Karpas-422 (cell line): ENCODE data around the gene CNTROB. TPM values are rescaled to one million over a fixed set of nuclear protein-coding genes. Genes with fewer than 3 reads are reported as not detected.

ENCODE experiments used
- DNase-seq: peaks from one replicate; pipeline ENCODE4 v3.0.0-alpha.2; 2015
- H2AFZ ChIP-seq: fragments of 200-600 bp; sonication (generic); 2 replicates; pipeline ENCODE4 v1.6.1; 2014; ENCODE audit warnings: antibody characterized with exemption, low read length, mixed read lengths
- H3K27ac ChIP-seq: fragments of 200-600 bp; sonication (generic); 2 replicates; pipeline ENCODE4 v1.5.1; 2014; ENCODE audit warnings: mild to moderate bottlenecking, low read length, moderate library complexity
- H3K27me3 ChIP-seq: fragments of 200-600 bp; sonication (generic); 2 replicates; pipeline ENCODE4 v1.6.1; 2014; ENCODE audit warnings: low read length, mixed read lengths
- H3K36me3 ChIP-seq: fragments of 200-600 bp; sonication (generic); 2 replicates; pipeline ENCODE4 v1.6.1; 2014; ENCODE audit warnings: low read length, mixed read lengths; ENCODE audit not compliant: insufficient read depth
- H3K4me1 ChIP-seq: fragments of 200-600 bp; sonication (generic); 2 replicates; pipeline ENCODE4 v1.6.1; 2014; ENCODE audit warnings: mild to moderate bottlenecking, low read length, mixed read lengths
- H3K4me2 ChIP-seq: fragments of 200-600 bp; sonication (generic); 2 replicates; pipeline ENCODE4 v1.6.1; 2014; ENCODE audit warnings: low read length, low read depth, mild to moderate bottlenecking; ENCODE audit not compliant: poor library complexity, severe bottlenecking
- H3K4me3 ChIP-seq: fragments of 200-600 bp; sonication (generic); 2 replicates; pipeline ENCODE4 v1.5.1; 2014; ENCODE audit warnings: mild to moderate bottlenecking, antibody characterized with exemption, low read length, mixed read lengths
- H3K79me2 ChIP-seq: fragments of 200-600 bp; sonication (generic); 2 replicates; pipeline ENCODE4 v1.6.1; 2014; ENCODE audit warnings: mild to moderate bottlenecking, low read length, mixed read lengths
- H3K9ac ChIP-seq: fragments of 200-600 bp; sonication (generic); 2 replicates; pipeline ENCODE4 v1.6.0; 2014; ENCODE audit warnings: low read length
- H3K9me2 ChIP-seq: fragments of 200-600 bp; sonication (generic), shearing (Covaris generic); replicated peaks from 2 replicates; pipeline ENCODE4 v1.6.0; 2014; ENCODE audit warnings: mild to moderate bottlenecking, low read length, moderate library complexity; ENCODE audit not compliant: insufficient read depth
- H3K9me3 ChIP-seq: fragments of 300-700, 200-600 bp; sonication (generic); 2 replicates; pipeline ENCODE4 v1.6.1; 2014; ENCODE audit warnings: low read length, mixed read lengths
- H4K20me1 ChIP-seq: fragments of 200-600 bp; sonication (generic); 2 replicates; pipeline ENCODE4 v1.6.1; 2014; ENCODE audit warnings: mild to moderate bottlenecking, antibody characterized with exemption, low read length, low read depth; ENCODE audit not compliant: insufficient read depth
- total RNA-seq: library from RNA; depleted of rRNA; stranded (reverse); fragments of >200 nt; shearing (Covaris generic); gene quantifications from 2 replicates; pipeline ENCODE4 v1.2.3, GENCODE V29; 2014; ENCODE audit warnings: low replicate concordance

Gene CNTROB
- total RNA-seq, 1 experiment from 2014 or later, result 14.6 TPM

GRCh38 chr17:7887038-7887481 lies 44.9 kb upstream of the CNTROB start:
- Histone ChIP-seq H3K4me1 (peaks cover 48% of the 10 kb centered on the region), H2AFZ (no peak overlapping the region), H3K79me2 (peaks cover 64% of the 10 kb centered on the region)

GRCh38 chr17:7887482-7888183 lies 44.4 kb upstream of the CNTROB start:
- H4K20me1 ChIP-seq, result peaks cover 31% of the 10 kb centered on the region; the same call in 1 of the 2 replicates
- H3K9ac ChIP-seq, result peak overlapping the region; percentile 97
- H2AFZ ChIP-seq, result no peak overlapping the region
- peak; percentile 91 for DNase-seq
- H3K4me1 ChIP-seq, result peaks cover 42% of the 10 kb centered on the region
- peaks cover 28% of the 10 kb centered on the region; the same call in 1 of the 2 replicates for H3K36me3 ChIP-seq
- H3K79me2 ChIP-seq, result peaks cover 62% of the 10 kb centered on the region
- no peaks in the 10 kb centered on the region for H3K27me3 ChIP-seq
- H3K27ac ChIP-seq, result peak overlapping the region; percentile 86
- H3K9me2 ChIP-seq, result no peaks in the 10 kb centered on the region
- H3K4me3 ChIP-seq, result peak overlapping the region; percentile 91
- no peaks in the 10 kb centered on the region for H3K9me3 ChIP-seq
- H3K4me2 ChIP-seq, result peak overlapping the region; percentile 99

More at GRCh38 chr17:7887038-7887481, 44.9 kb upstream of the CNTROB start:
- Histone ChIP-seq H3K4me3 (peak overlapping the region; percentile 91), H3K27me3 (no peaks in the 10 kb centered on the region), H3K36me3 (peaks cover 28% of the 10 kb centered on the region; the same call in 1 of the 2 replicates), H3K9ac (peak overlapping the region; percentile 97), H3K4me2 (peak overlapping the region; percentile 99), H3K9me3 (no peaks in the 10 kb centered on the region), H4K20me1 (peaks cover 31% of the 10 kb centered on the region; the same call in 1 of the 2 replicates), H3K27ac (peak overlapping the region; percentile 86), H3K9me2 (no peaks in the 10 kb centered on the region)
- no peak for DNase-seq

GRCh38 chr17:7888184-7888920 lies 43.7 kb upstream of the CNTROB start, which contains the start of gene CHD3:
Gene CHD3, plus strand, starts transcription at chr17:7888789. Its CDS starts 212 bp downstream, at chr17:7889001.
- Histone ChIP-seq H3K9ac (peak within 1 kb of the TSS; percentile 97), H4K20me1 (peaks cover 31% of the 10 kb centered on the region; the same call in 1 of the 2 replicates), H3K9me2 (no peaks in the 10 kb centered on the region), H3K36me3 (peaks cover 28% of the 10 kb centered on the region; the same call in 1 of the 2 replicates), H3K79me2 (peaks cover 60% of the 10 kb centered on the region), H2AFZ (no peak within 1 kb of the TSS), H3K4me2 (peak within 1 kb of the TSS; percentile 99), H3K27me3 (no peaks in the 10 kb centered on the region), H3K9me3 (no peaks in the 10 kb centered on the region), H3K4me3 (peak within 1 kb of the TSS; percentile 91), H3K27ac (peak within 1 kb of the TSS; percentile 86), H3K4me1 (peaks cover 35% of the 10 kb centered on the region)
- DNase-seq, result no peak

- H3K4me2 ChIP-seq, result no peak overlapping the region
- peaks cover 36% of the 10 kb centered on the region for H3K36me3 ChIP-seq
- no peak overlapping the region for H2AFZ ChIP-seq
- H3K4me1 ChIP-seq, result peaks cover 27% of the 10 kb centered on the region
- no peaks in the 10 kb centered on the region for H3K27me3 ChIP-seq
- H3K4me3 ChIP-seq, result no peak overlapping the region
- no peaks in the 10 kb centered on the region for H3K9me3 ChIP-seq
- H3K27ac ChIP-seq, result no peak overlapping the region
- peaks cover 31% of the 10 kb centered on the region; the same call in 1 of the 2 replicates for H4K20me1 ChIP-seq
- H3K9ac ChIP-seq, result 0 out of 2 replicates have a peak overlapping the region, but pooled peaks have one; percentile 7
- peaks cover 65% of the 10 kb centered on the region for H3K79me2 ChIP-seq
- DNase-seq, result no peak
- no peaks in the 10 kb centered on the region for H3K9me2 ChIP-seq
Measured at GRCh38 chr17:7889166-7889955, 42.6 kb upstream of the CNTROB start.

- Histone ChIP-seq H3K9me3 (no peaks in the 10 kb centered on the region), H4K20me1 (peaks cover 13% of the 10 kb centered on the region; the same call in 1 of the 2 replicates), H3K36me3 (peaks cover 65% of the 10 kb centered on the region), H3K27me3 (no peaks in the 10 kb centered on the region), H3K9me2 (no peaks in the 10 kb centered on the region), H3K4me3 (no peak overlapping the region), H3K4me1 (peaks cover 3% of the 10 kb centered on the region; the same call in 1 of the 2 replicates), H3K4me2 (no peak overlapping the region), H3K9ac (no peak overlapping the region), H2AFZ (no peak overlapping the region), H3K79me2 (peaks cover 41% of the 10 kb centered on the region), H3K27ac (no peak overlapping the region)
- DNase-seq, result no peak
Measured at GRCh38 chr17:7893187-7893880, 38.7 kb upstream of the CNTROB start.

- Histone ChIP-seq H3K4me2 (no peak overlapping the region), H3K27ac (no peak overlapping the region), H3K4me1 (no peaks in the 10 kb centered on the region), H3K79me2 (peaks cover 32% of the 10 kb centered on the region), H3K27me3 (no peaks in the 10 kb centered on the region), H3K9me2 (no peaks in the 10 kb centered on the region), H4K20me1 (peaks cover 4% of the 10 kb centered on the region; the same call in 1 of the 2 replicates), H3K9me3 (no peaks in the 10 kb centered on the region), H3K4me3 (no peak overlapping the region), H3K36me3 (peaks cover 66% of the 10 kb centered on the region), H2AFZ (no peak overlapping the region), H3K9ac (no peak overlapping the region)
- DNase-seq, result no peak
Measured at GRCh38 chr17:7894226-7894625, 37.8 kb upstream of the CNTROB start.

GRCh38 chr17:7894866-7895265 lies 37.1 kb upstream of the CNTROB start:
- Histone ChIP-seq H3K27me3 (no peaks in the 10 kb centered on the region), H4K20me1 (no peaks in the 10 kb centered on the region), H3K4me3 (no peak overlapping the region), H3K27ac (no peak overlapping the region), H3K4me2 (no peak overlapping the region), H3K9me2 (no peaks in the 10 kb centered on the region), H3K9ac (no peak overlapping the region), H3K79me2 (peaks cover 25% of the 10 kb centered on the region), H3K4me1 (no peaks in the 10 kb centered on the region), H3K9me3 (no peaks in the 10 kb centered on the region), H2AFZ (no peak overlapping the region), H3K36me3 (peaks cover 69% of the 10 kb centered on the region)
- no peak for DNase-seq
